Neural progenitor cell (in vitro differentiated cells): ENCODE data around the gene PIGN. TPM values are rescaled to one million over a fixed set of nuclear protein-coding genes. Genes with fewer than 3 reads are reported as not detected.

Experiments
- DNase-seq: peaks from one replicate; pipeline ENCODE4 v3.0.0-alpha.2; 2016; ENCODE audit warnings: low spot score
- H2AFZ ChIP-seq: fragments of 200-600 bp; sonication (generic); replicated peaks from 2 replicates; pipeline ENCODE4 v1.6.1; 2016; ENCODE audit warnings: antibody characterized with exemption
- H3F3A ChIP-seq: fragments of 200-600 bp; sonication (generic); 2 replicates; pipeline ENCODE4 v1.6.1; 2016; ENCODE audit warnings: antibody characterized with exemption, low read depth
- H3K27ac ChIP-seq: fragments of 200-600 bp; sonication (generic); 2 replicates; pipeline ENCODE4 v1.5.1; 2016; ENCODE audit warnings: mild to moderate bottlenecking
- H3K27me3 ChIP-seq: fragments of 200-600 bp; sonication (generic); 2 replicates; pipeline ENCODE4 v1.6.1; 2016; ENCODE audit warnings: mild to moderate bottlenecking, moderate library complexity
- H3K36me3 ChIP-seq: fragments of 200-600 bp; sonication (generic); 2 replicates; pipeline ENCODE4 v1.5.1; 2016
- H3K4me1 ChIP-seq: fragments of 200-600 bp; sonication (generic); 2 replicates; pipeline ENCODE4 v1.6.1; 2016; ENCODE audit warnings: mixed run types
- H3K4me2 ChIP-seq: fragments of 200-600 bp; sonication (generic); 2 replicates; pipeline ENCODE4 v1.6.1; 2016
- H3K4me3 ChIP-seq: fragments of 200-600 bp; sonication (generic); 2 replicates; pipeline ENCODE4 v1.5.1; 2016
- H3K79me2 ChIP-seq: fragments of 200-600 bp; sonication (generic); 2 replicates; pipeline ENCODE4 v1.6.1; 2016; ENCODE audit warnings: low read depth
- H3K9ac ChIP-seq: fragments of 200-600 bp; sonication (generic); 2 replicates; pipeline ENCODE4 v1.6.1; 2016
- H3K9me3 ChIP-seq: fragments of 200-600 bp; sonication (generic); 2 replicates; pipeline ENCODE4 v1.5.1; 2016; ENCODE audit warnings: low read depth
- H4K20me1 ChIP-seq: fragments of 200-600 bp; sonication (generic); 2 replicates; pipeline ENCODE4 v1.6.1; 2016; ENCODE audit warnings: low read depth
- H3K27ac Mint-ChIP-seq: 3 replicates; pipeline ENCODE4 v1.8.0; 2021; ENCODE audit warnings: mixed read lengths
- H3K27me3 Mint-ChIP-seq: 2 replicates; pipeline ENCODE4 v1.8.0; 2022; ENCODE audit warnings: low read depth, mild to moderate bottlenecking, inconsistent platforms, moderate library complexity, mixed read lengths; ENCODE audit not compliant: insufficient read depth
- H3K36me3 Mint-ChIP-seq: 3 replicates; pipeline ENCODE4 v1.8.0; 2021; ENCODE audit warnings: mixed read lengths
- H3K4me1 Mint-ChIP-seq: 3 replicates; pipeline ENCODE4 v1.8.0; 2021; ENCODE audit warnings: mixed read lengths
- H3K4me3 Mint-ChIP-seq: 3 replicates; pipeline ENCODE4 v1.8.0; 2021; ENCODE audit warnings: mild to moderate bottlenecking, moderate library complexity, mixed read lengths
- H3K9me3 Mint-ChIP-seq: 3 replicates; pipeline ENCODE4 v1.8.0; 2020; ENCODE audit warnings: mixed read lengths
- EZH2 ChIP-seq: fragments of 200-600 bp; sonication (generic); IDR thresholded peaks from 2 replicates; pipeline ENCODE4 v1.6.1; 2017; ENCODE audit warnings: antibody characterized with exemption, mild to moderate bottlenecking, moderate library complexity
- EZH2phosphoT487 ChIP-seq: fragments of 200-600 bp; sonication (generic); IDR thresholded peaks from 2 replicates; pipeline ENCODE4 v1.6.1; 2017; ENCODE audit warnings: antibody characterized with exemption
- total RNA-seq: library from RNA; depleted of rRNA; stranded (reverse); fragments of >200 nt; gene quantifications from 2 replicates; pipeline ENCODE4 v1.2.3, GENCODE V29; 2015; ENCODE audit warnings: low replicate concordance
- TF ChIP-seq, protein P1 (sequence below): fragments of 200-600 bp; sonication (generic); IDR thresholded peaks from 2 replicates; pipeline ENCODE4 v1.5.1; 2017; ENCODE audit warnings: antibody characterized with exemption, mild to moderate bottlenecking

The PIGN gene
- total RNA-seq, 1 donor from 2014 or later: 48.9 TPM

DNA sequence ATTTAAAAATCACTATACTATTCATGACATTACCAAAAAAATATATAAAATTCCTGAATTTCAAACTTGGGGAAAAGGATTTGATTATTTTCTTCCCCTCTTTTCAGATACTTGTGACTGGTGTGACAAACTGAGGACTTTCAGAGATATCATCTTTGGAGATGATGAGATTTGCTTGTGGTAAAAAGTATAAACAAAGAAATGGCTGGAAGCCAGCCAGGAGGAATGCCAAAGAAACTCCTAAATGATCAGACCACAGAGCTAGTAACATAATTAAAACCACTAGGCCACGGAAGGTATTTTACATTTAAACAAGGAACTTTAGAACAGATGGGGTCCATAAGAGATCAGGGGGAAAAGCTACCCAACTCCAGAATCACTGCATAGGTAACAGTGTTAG is 58.7 kb downstream of the PIGN start:
- no peaks in the 10 kb centered on the region for H3K36me3 Mint-ChIP-seq
- Histone ChIP-seq H2AFZ (no peak overlapping the region), H4K20me1 (no peaks in the 10 kb centered on the region), H3K9me3 (no peaks in the 10 kb centered on the region), H3K4me3 (no peak overlapping the region), H3K4me1 (no peaks in the 10 kb centered on the region), H3K79me2 (no peaks in the 10 kb centered on the region), H3K27ac (no peak overlapping the region), H3K9ac (no peak overlapping the region), H3K27me3 (no peaks in the 10 kb centered on the region), H3K4me2 (no peak overlapping the region), H3F3A (peaks cover 12% of the 10 kb centered on the region), H3K36me3 (no peaks in the 10 kb centered on the region)
- H3K27ac Mint-ChIP-seq: no peak overlapping the region
- DNase-seq: no peak
- no peaks in the 10 kb centered on the region for H3K9me3 Mint-ChIP-seq
- H3K4me1 Mint-ChIP-seq: peaks cover 10% of the 10 kb centered on the region
- no peak overlapping the region for H3K4me3 Mint-ChIP-seq
- TF ChIP-seq EZH2phosphoT487 (no peak), EZH2 (no peak)
- TF ChIP-seq, protein P1, sequence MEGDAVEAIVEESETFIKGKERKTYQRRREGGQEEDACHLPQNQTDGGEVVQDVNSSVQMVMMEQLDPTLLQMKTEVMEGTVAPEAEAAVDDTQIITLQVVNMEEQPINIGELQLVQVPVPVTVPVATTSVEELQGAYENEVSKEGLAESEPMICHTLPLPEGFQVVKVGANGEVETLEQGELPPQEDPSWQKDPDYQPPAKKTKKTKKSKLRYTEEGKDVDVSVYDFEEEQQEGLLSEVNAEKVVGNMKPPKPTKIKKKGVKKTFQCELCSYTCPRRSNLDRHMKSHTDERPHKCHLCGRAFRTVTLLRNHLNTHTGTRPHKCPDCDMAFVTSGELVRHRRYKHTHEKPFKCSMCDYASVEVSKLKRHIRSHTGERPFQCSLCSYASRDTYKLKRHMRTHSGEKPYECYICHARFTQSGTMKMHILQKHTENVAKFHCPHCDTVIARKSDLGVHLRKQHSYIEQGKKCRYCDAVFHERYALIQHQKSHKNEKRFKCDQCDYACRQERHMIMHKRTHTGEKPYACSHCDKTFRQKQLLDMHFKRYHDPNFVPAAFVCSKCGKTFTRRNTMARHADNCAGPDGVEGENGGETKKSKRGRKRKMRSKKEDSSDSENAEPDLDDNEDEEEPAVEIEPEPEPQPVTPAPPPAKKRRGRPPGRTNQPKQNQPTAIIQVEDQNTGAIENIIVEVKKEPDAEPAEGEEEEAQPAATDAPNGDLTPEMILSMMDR: no peak
- no peaks in the 10 kb centered on the region for H3K27me3 Mint-ChIP-seq

DNA sequence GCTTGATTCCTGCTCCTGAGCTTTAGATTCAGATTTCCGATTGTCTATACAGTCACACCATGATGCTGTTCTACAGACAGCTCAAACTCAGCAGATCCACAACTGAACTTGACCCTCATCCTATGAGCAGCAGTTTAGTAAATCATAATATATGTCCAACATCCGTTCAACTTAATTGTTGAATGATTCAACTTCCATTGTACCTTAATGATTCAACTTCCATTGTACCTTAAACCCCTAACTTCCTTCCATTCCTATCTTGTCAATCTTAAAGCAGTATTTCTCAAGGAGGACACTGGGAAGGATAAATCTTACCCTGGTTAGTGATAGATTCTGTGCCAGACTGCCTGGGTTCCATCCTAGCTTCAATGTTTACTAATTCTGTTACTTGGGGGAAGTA is 60.1 kb downstream of the PIGN start:
- Mint-ChIP-seq H3K36me3 (no peaks in the 10 kb centered on the region), H3K27me3 (no peaks in the 10 kb centered on the region), H3K9me3 (no peaks in the 10 kb centered on the region), H3K4me1 (peaks cover 10% of the 10 kb centered on the region), H3K27ac (no peak overlapping the region), H3K4me3 (no peak overlapping the region)
- H3K9ac ChIP-seq: no peak overlapping the region
- no peak overlapping the region for H3K4me3 ChIP-seq
- no peak overlapping the region for H2AFZ ChIP-seq
- no peaks in the 10 kb centered on the region for H3K4me1 ChIP-seq
- H4K20me1 ChIP-seq: no peaks in the 10 kb centered on the region
- H3F3A ChIP-seq: peaks cover 7% of the 10 kb centered on the region
- no peak for DNase-seq
- no peaks in the 10 kb centered on the region for H3K79me2 ChIP-seq
- TF ChIP-seq EZH2phosphoT487 (no peak), EZH2 (no peak)
- TF ChIP-seq, protein P1: no peak
- H3K36me3 ChIP-seq: no peaks in the 10 kb centered on the region
- no peak overlapping the region for H3K4me2 ChIP-seq
- H3K27ac ChIP-seq: no peak overlapping the region
- no peaks in the 10 kb centered on the region for H3K9me3 ChIP-seq
- H3K27me3 ChIP-seq: no peaks in the 10 kb centered on the region

DNA sequence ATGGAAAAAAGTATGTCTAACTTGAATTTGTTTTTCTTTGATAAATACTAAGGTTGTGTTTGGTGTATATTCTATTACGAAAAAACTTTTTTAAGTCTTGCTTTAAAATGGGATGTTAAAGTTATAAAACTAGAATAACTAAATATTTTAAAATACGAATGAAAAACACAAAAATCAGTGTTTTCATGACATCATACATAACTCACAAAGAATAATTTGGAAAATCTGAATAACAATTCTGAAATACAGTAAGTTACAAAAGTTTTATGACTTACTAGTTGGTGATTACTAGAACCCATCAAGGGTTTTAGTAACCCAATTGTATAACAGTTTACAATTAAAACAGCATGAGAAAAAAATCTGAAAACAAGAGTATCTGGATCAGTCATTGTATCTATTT is 61.2 kb downstream of the PIGN start:
- Mint-ChIP-seq H3K36me3 (peaks cover 2% of the 10 kb centered on the region), H3K4me3 (no peak overlapping the region), H3K27me3 (no peaks in the 10 kb centered on the region), H3K9me3 (no peaks in the 10 kb centered on the region), H3K27ac (no peak overlapping the region), H3K4me1 (peaks cover 8% of the 10 kb centered on the region)
- peaks cover 7% of the 10 kb centered on the region for H3F3A ChIP-seq
- no peak for DNase-seq
- H3K9me3 ChIP-seq: no peaks in the 10 kb centered on the region
- no peaks in the 10 kb centered on the region for H3K79me2 ChIP-seq
- no peak overlapping the region for H3K9ac ChIP-seq
- no peaks in the 10 kb centered on the region for H4K20me1 ChIP-seq
- H3K4me3 ChIP-seq: no peak overlapping the region
- no peaks in the 10 kb centered on the region for H3K36me3 ChIP-seq
- no peak overlapping the region for H3K4me2 ChIP-seq
- TF ChIP-seq, protein P1: no peak
- TF ChIP-seq EZH2phosphoT487 (no peak), EZH2 (no peak)
- no peaks in the 10 kb centered on the region for H3K4me1 ChIP-seq
- H2AFZ ChIP-seq: no peak overlapping the region
- H3K27me3 ChIP-seq: no peaks in the 10 kb centered on the region
- no peak overlapping the region for H3K27ac ChIP-seq
